ENCODE results near the gene GCN1. TPM values are rescaled to one million over a fixed set of nuclear protein-coding genes. Genes with fewer than 3 reads are reported as not detected.

GCN1 gene
- total RNA-seq, 1 donor from 2014 or later, result 114 TPM

DNA sequence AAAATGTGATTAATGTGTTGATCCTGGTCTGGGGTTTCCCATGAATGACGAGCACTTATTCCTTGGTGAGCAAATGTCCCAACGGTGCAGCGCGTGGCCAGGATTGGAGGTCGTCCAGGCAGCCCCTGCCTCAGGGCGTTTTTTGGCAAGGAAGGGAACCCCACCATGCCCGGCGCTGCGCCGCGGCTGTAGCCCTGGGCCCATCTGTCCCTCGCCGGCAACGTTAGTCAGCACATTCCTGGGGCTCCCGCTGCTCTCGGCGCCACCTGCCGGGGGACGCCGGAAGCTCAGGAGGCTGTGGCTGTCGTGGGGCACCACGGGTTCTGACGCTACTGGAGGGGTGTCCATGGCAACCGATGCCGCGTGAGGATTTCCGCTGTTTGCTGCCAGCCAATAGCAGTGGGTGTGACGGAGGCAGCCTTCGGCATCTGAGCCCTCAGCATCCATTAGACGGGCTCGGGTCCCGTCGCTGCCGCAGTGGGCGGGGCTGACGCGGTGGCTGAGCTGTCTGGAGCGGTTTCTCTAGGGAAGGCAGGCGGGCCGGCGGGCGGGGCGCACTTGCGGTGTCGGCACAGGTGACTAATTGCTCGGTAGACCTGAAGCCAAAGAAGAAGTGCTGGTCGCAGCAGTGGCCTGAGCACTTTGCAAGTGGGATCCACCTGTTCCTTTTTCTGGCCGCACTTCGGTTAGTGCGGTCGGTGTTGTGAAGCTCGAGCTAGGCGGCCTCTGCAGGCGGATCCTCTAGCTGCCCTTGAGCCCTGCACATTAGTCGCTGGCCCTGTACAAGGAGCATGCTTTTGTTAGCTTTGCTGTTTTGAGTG lies 107.5 kb downstream of the GCN1 start:
- H3K9me3 Mint-ChIP-seq, result no peaks in the 10 kb centered on the region
- H3K27ac Mint-ChIP-seq (ENCODE audit: unreplicated experiment), result peak overlapping the region; percentile 92
- peaks cover 3% of the 10 kb centered on the region for H3K36me3 Mint-ChIP-seq (ENCODE audit: low read depth)
- DNase-seq (ENCODE audit: low read depth, low spot score), result peak; percentile 100
- H3K27me3 Mint-ChIP-seq (ENCODE audit: low read depth), result no peaks in the 10 kb centered on the region
- peaks cover 33% of the 10 kb centered on the region for H3K4me1 Mint-ChIP-seq
- TF ChIP-seq, protein P1, sequence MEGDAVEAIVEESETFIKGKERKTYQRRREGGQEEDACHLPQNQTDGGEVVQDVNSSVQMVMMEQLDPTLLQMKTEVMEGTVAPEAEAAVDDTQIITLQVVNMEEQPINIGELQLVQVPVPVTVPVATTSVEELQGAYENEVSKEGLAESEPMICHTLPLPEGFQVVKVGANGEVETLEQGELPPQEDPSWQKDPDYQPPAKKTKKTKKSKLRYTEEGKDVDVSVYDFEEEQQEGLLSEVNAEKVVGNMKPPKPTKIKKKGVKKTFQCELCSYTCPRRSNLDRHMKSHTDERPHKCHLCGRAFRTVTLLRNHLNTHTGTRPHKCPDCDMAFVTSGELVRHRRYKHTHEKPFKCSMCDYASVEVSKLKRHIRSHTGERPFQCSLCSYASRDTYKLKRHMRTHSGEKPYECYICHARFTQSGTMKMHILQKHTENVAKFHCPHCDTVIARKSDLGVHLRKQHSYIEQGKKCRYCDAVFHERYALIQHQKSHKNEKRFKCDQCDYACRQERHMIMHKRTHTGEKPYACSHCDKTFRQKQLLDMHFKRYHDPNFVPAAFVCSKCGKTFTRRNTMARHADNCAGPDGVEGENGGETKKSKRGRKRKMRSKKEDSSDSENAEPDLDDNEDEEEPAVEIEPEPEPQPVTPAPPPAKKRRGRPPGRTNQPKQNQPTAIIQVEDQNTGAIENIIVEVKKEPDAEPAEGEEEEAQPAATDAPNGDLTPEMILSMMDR (conservative IDR thresholded peaks at IDR 0.05), result peak; percentile 97
- peak overlapping the region; percentile 88 for H3K4me3 Mint-ChIP-seq

DNA sequence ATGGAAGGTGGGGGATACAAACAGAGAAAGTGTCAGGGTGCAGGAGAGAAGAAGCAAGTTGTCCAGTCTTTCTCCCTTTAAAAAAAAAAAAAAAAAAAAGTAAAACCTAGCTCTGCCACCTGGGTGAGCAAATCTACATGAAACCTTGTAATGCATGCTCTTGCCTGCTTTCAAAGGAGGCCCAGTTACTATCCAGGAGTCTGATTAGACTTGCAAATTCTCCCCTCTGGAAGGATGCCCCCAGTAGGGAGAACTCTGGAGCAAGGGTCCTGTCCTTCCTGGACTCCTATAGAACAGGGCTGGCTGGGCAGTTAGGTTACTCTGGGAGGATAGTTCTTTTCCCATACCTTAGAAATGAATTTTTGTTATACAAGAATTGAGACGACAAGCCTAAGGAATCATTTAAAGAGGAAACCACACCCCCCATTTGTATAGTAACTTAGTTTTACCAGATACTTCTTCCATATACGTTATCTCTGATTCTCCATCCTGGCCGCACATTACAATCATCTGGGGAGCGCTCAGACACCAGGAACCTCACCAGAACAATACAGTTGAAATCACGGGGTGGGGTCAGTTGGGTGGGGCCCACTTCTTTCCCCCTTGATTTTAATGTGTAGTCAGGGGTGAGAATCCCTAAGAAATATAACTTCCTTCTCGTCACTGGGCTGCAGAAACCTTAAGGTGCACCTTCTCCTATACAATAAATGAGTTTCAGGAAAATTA lies 108.4 kb downstream of the GCN1 start:
- peak overlapping the region; percentile 88 for H3K4me3 Mint-ChIP-seq
- H3K27ac Mint-ChIP-seq (ENCODE audit: unreplicated experiment), result peak overlapping the region; percentile 68
- TF ChIP-seq, protein P1 (conservative IDR thresholded peaks at IDR 0.05), result no peak

DNA sequence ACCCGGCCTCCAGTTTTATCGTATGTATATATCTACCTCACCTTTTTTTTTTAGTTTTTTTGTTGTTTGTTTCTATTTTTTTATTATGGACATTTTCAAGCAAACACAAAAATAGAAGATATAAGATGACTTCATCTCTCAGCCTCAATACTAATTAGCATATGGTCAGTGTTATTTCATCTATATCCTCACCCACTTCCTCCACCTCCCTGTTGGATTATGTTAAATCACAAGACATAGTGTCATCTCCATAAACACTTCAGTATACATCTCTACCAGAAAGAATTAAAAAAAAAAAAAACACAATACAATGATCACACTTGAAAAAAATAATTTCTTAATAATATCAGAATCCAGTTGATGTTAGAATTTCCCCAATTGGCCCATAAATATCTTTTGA lies 112.9 kb downstream of the GCN1 start:
- DNase-seq (ENCODE audit: low read depth, low spot score), result no peak
- TF ChIP-seq, protein P1 (conservative IDR thresholded peaks at IDR 0.05), result no peak
- peaks cover 16% of the 10 kb centered on the region for H3K4me1 Mint-ChIP-seq
- no peak overlapping the region for H3K4me3 Mint-ChIP-seq
- no peak overlapping the region for H3K27ac Mint-ChIP-seq (ENCODE audit: unreplicated experiment)
- H3K9me3 Mint-ChIP-seq, result no peaks in the 10 kb centered on the region
- no peaks in the 10 kb centered on the region for H3K27me3 Mint-ChIP-seq (ENCODE audit: low read depth)
- no peaks in the 10 kb centered on the region for H3K36me3 Mint-ChIP-seq (ENCODE audit: low read depth)

More for the DNA sequence above, 108.4 kb downstream of the GCN1 start:
- Mint-ChIP-seq H3K27me3 (ENCODE audit: low read depth) (no peaks in the 10 kb centered on the region), H3K36me3 (ENCODE audit: low read depth) (no peaks in the 10 kb centered on the region), H3K9me3 (no peaks in the 10 kb centered on the region), H3K4me1 (peaks cover 33% of the 10 kb centered on the region)
- DNase-seq (ENCODE audit: low read depth, low spot score), result no peak

DNA sequence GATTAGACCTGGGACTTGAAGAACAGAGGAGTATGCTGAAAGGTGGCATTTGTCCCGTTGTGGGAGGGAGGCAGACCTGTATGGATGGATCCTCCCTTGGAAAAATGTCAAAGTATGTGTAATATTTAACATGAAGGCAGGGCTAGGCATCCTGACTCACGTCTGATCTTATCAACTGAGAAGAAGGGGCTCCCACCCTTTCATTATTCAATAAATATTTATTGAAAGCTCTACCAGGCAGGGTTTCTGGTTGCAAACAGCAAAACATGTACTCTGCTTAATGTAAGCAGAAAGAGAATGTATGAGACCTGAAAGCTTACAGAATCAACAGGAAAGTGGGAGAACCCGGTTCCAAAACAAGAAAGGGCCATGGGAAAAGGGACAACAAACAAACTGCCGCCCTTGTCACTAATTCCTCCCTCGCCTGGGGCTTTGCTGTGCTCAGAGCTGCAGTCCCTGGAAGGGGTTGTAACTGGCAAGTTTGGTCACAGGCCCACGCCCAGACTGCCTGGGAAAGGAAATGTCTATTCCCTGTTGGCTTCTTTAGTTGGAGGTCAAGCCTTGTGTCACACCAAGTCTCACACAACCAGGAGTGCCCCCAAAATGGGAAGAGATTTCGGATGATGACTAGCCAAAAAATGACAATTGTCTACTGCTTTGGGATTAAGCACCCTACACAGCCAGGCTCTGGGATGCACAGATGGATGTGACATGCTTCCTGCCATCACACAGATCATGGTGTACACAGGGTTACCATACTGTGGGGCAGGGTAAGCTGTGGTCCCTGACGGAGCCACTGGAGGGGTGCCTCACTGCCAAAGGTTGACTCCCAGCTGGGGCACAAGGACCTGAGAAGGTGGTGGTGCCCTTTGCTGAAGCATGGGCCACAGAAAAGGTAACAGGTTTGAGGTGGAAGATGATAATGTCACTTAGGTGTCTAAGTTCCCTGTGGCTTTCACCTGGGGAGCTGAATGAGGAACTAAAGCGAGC lies 114.8 kb downstream of the GCN1 start:
- Mint-ChIP-seq H3K4me3 (no peak overlapping the region), H3K27me3 (ENCODE audit: low read depth) (no peaks in the 10 kb centered on the region), H3K27ac (ENCODE audit: unreplicated experiment) (no peak overlapping the region), H3K4me1 (peaks cover 3% of the 10 kb centered on the region), H3K9me3 (no peaks in the 10 kb centered on the region), H3K36me3 (ENCODE audit: low read depth) (no peaks in the 10 kb centered on the region)
- TF ChIP-seq, protein P1 (conservative IDR thresholded peaks at IDR 0.05), result no peak
- no peak for DNase-seq (ENCODE audit: low read depth, low spot score)

DNA sequence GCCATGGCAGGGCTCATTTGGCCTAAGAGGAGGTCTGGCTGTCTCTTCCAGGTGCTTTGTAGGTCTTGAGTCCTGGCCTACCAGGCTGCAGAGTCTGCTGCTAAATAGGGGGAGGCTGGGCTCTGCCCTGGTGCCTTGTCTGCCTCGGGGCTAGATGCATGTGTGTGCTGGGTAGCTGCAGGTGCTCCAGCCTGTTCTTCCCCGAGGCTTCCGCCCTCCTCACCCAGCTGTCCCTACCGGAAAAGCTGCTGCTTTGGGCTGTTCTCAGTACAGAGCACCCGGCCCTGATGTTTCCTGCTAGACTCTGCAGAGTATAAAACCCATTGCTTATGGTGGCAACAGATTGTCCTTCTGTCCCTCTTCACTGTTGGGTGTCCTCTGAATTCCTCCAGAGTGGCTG lies 115.6 kb downstream of the GCN1 start:
- no peaks in the 10 kb centered on the region for H3K9me3 Mint-ChIP-seq
- H3K27ac Mint-ChIP-seq (ENCODE audit: unreplicated experiment), result no peak overlapping the region
- H3K4me1 Mint-ChIP-seq, result peaks cover 4% of the 10 kb centered on the region

More for the DNA sequence above, 115.6 kb downstream of the GCN1 start:
- H3K27me3 Mint-ChIP-seq (ENCODE audit: low read depth), result no peaks in the 10 kb centered on the region
- H3K4me3 Mint-ChIP-seq, result no peak overlapping the region
- DNase-seq (ENCODE audit: low read depth, low spot score), result no peak
- TF ChIP-seq, protein P1 (conservative IDR thresholded peaks at IDR 0.05), result no peak
- H3K36me3 Mint-ChIP-seq (ENCODE audit: low read depth), result no peaks in the 10 kb centered on the region

Data from neural crest cell (in vitro differentiated cells).